Hematopoietic multipotent progenitor cell treated with erythropoietin and hydrocortisone succinate and interleukin-3 and kit ligand, for 17 days (in vitro differentiated cells): Measurements from ENCODE around the gene GALR1.
"Not testable (repeated sequence)": the region's sequence is repeated elsewhere in the genome, so short reads cannot be mapped to it uniquely, and the experiment has no call there.

Source experiments
- DNase-seq: peaks from one replicate; pipeline ENCODE4 v3.0.0-alpha.2; 2015; ENCODE audit warnings: low spot score

GALR1 gene

GRCh38 chr18:77250926-77251729 lies 1.5 kb downstream of the GALR1 start:
- DNase-seq, result no peak

DNA sequence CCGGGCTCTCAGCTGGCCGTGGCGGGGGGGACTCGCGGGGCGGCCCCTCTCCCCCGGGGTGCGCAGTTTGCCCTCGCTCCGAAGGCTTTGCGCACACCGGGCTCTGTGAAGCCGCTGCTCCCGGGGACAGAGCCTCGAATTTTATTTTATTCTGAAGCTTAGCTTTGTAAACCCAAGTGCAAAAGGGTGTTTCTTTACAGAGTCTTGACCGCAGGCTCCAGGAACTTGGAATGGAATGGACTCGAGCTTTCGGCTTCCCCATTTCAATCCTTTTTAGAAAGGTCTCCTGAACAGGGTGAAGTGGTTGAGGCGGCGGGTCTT lies 2.0 kb downstream of the GALR1 start:
- no peak for DNase-seq

DNA sequence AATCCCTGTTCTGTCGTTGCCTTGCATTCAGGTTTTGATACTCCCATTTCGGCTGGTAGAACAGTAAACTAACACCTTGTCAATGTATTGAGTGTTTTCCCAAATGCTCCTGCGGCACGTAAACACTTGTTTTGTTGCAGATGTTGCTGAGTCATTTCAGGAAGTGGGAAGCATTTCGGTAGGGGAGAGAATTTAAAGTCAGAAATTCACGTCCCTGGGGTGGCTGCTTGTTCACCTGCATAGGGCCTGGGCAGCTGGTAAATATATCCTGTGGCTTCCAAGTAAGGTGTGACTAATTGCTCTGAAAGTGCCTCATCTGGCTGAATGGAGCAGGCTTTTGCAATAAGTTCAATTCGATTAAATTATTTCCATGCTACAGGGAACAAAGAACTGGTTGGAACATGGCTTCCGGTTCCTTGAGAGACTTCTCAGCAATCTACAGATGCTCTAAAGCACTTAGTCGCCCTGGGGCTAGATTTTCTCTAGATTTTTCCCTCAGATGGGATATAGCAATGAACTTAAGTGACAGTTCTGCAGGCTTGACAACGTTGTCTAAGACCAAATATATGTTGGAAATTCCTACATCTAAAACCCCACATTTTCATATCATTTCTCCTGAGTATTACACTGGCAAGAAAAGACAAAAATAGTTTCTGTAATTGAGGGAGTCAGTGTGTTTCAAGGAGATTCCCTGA lies 5.2 kb downstream of the GALR1 start:
- DNase-seq, result no peak

GRCh38 chr18:77255426-77256105 lies 5.9 kb downstream of the GALR1 start:
- DNase-seq, result no peak

DNA sequence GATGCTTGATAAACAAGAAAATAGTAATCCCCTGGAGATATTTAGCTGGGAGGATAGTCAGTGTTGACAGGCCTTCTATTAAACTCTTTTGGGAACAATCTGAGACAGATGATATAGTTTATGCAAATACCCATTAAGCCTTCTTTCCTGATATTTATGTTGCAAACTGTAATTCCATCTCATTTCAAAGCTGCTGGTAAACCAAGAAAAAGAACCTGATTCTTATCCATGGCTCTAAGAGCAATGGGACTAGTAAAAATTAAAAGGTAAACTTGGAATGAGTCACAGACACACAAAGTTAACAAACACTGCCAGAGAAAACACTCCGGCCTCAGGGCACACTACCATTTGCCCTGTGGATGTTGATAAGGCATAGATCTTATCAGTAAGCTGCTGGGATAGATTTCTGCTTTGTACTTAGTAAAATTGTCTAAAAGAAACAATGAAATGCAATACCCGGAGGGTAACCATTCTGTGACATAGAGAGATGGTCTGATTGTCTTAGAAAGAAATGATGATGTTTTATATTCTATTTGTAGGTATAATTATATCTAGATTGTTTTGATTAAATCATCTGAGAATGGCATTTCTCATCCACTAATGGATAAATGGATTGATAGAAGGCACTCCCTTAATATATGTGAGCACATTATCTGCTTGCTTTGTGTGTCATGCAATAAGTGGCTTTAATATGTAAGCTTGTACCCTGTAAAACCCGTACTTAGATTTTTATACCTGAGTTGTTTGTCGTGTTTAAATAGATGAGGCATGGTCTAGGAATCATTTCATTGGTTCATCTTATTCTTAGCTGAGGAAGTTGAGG lies 13.2 kb downstream of the GALR1 start:
- no peak for DNase-seq

DNA sequence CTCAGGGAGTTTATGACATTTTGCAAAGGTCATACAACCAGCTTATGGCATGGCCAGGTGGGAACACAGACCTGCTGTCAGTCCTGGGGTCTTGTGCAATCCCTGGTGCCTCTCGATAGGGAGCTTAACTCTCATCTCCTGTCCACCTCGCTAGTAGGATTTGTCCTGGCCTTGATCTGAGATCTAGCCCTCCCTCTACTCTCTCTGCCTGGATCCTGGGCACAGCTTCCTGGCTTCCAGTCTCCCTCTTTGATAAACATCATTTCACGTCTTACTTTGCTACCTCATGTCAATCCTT lies 13.8 kb downstream of the GALR1 start:
- DNase-seq, result no peak

- no peak for DNase-seq
Observed at GRCh38 chr18:77267969-77268368, 18.3 kb downstream of the GALR1 start.

GRCh38 chr18:77268456-77268855 lies 18.8 kb downstream of the GALR1 start:
- no peak for DNase-seq

DNA sequence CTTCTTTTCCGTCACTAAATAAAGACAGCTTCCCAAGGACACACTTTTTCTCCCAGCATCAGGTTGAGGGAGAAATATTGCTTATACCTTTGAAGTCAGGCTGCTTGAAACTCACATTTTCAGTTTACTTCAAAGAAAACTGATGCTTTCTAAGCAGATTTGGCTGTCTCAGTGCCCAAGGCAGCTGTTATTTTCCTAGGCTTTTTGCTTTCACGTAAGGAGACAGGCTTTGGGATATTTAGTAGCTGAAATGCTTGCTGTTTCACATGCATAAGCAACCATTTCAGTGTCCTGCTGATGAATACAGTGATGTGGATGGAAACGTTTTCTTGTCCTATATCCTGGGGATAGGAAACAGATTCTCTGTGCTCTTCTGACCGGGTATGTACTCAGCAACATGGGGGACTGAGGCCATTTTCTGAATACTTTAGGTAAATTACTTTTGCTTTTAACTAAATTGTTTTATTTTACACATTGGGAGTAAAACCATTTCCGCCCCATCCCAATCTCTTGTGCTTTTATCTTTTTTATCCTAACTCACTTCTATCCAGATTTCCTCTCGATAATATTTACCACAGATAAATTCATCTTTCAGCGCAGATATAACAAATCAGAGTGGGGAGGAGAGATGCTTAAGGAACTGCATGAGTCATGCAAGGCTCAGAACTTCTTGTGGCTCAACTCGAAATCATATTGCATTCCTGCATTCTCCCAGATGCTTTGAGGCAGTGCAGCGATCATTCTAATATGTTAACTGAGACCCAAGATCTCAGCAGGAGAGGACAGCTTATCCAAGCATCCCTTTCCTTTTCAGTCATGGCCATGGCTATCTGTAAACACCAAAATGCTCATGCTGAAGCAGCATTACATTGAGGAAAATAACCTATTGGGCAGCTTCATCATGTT lies 22.2 kb downstream of the GALR1 start:
- no peak for DNase-seq

DNA sequence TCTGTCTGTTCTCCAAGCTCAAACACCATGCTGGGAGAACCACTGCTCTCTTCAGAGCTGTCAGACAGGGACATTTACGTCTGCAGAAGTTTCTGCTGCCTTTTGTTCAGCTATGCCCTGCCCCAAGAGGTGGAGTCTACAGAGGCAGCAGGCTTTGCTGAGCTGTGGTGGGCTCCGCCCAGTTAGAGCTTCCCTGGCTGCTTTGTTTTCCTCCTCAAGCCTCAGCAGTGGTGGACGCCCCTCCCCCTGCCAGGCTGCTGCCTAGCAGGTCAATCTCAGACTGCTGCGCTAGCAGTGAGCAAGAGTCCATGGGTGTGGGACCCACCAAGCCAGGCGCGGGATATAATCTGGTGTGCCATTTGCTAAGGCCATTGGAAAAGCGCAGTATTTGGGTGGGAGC lies 41.2 kb downstream of the GALR1 start:
- DNase-seq, result not testable (repeated sequence)

DNA sequence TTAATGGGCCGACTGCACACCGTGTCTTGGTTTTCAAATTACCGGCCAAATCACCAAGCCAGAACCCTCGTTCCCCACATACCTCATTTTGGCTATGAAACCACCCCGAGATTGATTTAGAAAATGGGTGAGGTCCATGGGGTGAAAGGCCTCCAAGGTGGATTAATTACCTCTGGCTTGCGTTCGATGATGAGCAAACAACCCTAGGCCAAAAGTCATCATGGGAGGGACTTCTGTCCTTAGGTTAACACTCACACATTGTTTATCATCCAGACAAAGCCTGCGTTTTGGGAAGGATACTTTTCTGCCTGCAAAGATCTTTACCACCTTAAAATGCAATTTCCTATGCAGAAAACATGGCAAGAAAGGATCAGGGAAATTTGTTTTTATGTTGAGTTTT lies 48.5 kb downstream of the GALR1 start:
- DNase-seq, result no peak

GRCh38 chr18:77299706-77300105 lies 50.1 kb downstream of the GALR1 start:
- DNase-seq, result no peak

DNA sequence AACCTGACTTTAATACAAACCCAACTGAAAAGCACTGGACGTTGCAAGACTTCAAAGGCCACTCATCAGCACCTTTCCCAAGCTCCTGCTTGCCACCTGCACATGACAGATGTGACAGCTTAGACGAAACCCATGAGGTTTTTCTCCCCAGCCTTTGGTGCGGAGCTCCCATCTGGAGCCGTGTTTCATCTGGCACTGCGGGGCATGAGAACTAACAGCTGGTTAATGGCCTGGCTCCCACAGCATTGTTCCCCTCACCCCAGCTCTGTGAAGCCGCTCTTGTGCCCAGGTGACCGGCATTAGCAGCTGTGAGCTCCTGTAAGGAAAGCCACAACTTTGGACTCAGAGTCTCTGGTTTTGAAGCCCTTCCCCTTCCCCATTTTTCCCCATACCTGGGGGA lies 50.9 kb downstream of the GALR1 start:
- DNase-seq, result no peak

DNA sequence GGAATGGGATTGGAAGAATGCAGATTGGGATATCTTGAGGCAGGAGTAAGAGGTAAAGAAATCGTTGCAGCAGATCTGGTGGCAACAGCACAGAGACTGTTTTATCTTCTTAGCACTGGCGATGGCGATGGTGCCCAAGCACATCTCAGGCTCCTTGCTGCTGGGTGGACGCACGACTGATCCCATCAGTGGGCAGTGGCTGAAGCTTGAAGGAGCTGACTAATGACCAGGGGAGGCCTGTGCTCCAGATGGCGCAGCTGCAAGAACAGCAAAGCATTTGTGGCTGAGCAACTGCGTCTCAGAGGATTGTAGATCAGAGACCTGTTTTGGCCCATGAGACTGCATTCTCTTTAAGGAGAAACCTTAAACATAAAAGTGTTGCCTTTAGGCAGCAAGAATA lies 54.6 kb downstream of the GALR1 start:
- no peak for DNase-seq

DNA sequence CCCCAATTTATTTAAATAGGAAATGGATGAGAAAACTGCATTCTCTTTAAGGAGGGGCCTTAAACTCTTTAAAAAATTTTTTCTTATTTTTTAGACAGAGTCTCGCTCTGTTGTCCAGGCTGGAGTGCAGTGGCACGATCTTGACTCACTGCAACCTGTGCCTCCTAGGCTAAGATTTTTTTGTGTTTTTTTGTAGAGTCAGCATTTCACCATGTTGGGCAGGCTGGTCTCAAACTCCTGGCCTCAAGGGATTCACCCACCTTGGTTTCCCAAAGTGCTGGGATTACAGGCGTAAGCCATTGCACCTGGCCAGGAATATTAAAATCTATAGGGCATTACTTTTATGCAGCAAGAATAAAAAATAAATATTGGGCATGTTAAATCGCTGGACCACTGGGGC lies 56.0 kb downstream of the GALR1 start:
- DNase-seq, result no peak

DNA sequence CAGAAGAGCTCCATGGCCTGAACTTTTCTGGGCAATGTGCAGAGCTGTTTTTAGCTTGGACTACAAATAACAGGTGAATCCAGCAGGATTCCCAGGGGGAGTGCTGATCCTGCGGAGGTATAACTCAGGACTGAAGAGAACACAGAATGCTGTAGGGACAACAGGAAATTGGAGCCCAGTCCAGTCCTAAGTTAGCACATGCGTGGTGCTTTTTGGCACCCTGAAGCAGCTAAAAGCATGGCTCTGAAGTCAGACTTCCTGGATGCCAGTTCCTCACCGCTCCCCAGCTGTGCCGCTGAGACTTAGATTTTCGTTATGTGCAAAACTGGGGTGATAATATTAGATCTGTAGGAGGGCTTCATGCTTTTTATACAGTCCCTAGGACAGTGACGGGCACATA lies 58.6 kb downstream of the GALR1 start:
- DNase-seq, result no peak

DNA sequence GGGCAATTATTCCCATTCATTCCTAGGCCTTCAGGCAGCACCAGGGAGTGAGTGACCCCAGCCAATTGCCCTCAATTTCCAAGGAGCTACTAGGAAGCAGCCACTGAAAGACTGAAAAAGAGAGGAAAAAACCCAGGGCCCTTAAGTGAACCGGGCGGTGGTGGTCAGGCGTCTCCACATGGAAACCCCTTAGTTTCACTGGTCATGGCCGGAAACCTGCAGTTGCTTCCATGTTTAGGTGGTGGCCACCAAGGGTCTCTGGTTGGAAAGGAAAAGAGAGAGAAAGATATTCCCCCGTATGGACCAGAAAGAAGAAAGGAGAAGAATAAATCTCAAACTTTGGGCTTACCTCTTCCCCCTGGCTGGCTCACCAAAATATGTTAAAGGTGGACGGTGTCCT lies 64.9 kb downstream of the GALR1 start:
- DNase-seq, result no peak

- DNase-seq, result no peak
Observed at GRCh38 chr18:77314952-77315351, 65.3 kb downstream of the GALR1 start.

- DNase-seq, result no peak
Observed at GRCh38 chr18:77316008-77316407, 66.4 kb downstream of the GALR1 start.

- no peak for DNase-seq
Observed at GRCh38 chr18:77316641-77317040, 67.0 kb downstream of the GALR1 start.

DNA sequence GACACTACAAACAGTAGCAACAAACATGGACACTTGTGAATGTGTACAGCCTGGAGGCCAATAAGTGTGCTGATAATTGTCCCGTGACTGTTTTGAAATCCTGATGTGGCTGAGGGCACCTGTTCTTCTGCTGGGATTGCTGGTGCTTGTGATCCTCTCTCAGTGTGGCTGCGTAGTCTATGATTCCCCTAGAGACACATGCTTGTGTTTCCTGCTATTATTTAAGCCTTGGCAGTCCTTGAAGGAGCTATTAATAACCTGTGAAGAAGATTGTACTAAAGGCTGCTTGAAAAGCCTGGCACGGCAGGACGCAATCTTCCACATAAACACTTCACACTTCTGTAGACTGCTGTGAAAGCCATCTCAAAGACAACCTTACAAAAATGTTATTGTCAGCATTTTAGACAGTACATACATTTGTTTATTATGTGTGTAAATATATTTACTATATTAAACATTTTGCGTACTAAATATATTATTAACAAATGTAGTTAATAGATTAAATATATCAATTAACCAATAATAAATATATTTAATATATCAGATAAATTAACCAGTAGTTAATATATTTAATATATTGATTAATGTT lies 71.4 kb downstream of the GALR1 start:
- no peak for DNase-seq
